ENCODE measurements around the gene NACAD. TPM values are rescaled to one million over a fixed set of nuclear protein-coding genes. Genes with fewer than 3 reads are reported as not detected.

Gene NACAD
- total and polyA plus RNA-seq, 4 experiments from 2014 or later: not detected

- H3K36me3 Mint-ChIP-seq: no peaks in the 10 kb centered on the region
- ChIA-PET CTCF (ENCODE audit: partially characterized antibody) (no interaction called here), POLR2A (ENCODE audit: partially characterized antibody) (no interaction called here)
- peaks cover 4% of the 10 kb centered on the region for H3K4me1 ChIP-seq (ENCODE audit: insufficient read depth, low read length)
- no peak overlapping the region for H3K27ac Mint-ChIP-seq
- intact Hi-C loops (cut with micrococcal nuclease): no loop called here
- H3K36me3 ChIP-seq (ENCODE audit: insufficient read depth, low read length): no peaks in the 10 kb centered on the region
- no peak overlapping the region for H3K4me3 Mint-ChIP-seq
- no peaks in the 10 kb centered on the region for H3K9me3 ChIP-seq (ENCODE audit: control insufficient read depth in 1 of 2, low read length in 2 of 2)
- H3K9me3 Mint-ChIP-seq: no peaks in the 10 kb centered on the region
- H3K4me3 ChIP-seq (ENCODE audit: low read length in 2 of 2): no peak overlapping the region
- H3K27ac ChIP-seq (ENCODE audit: low read depth, low read length): no peak overlapping the region
- peaks cover 2% of the 10 kb centered on the region for H3K27me3 ChIP-seq (ENCODE audit: insufficient read depth, low read length)
- no peak for DNase-seq
- H3K27me3 Mint-ChIP-seq: peaks cover 0 to under 1% of the 10 kb centered on the region in 2 donors
- peaks cover 1 to 10% (median 5%) of the 10 kb centered on the region in 4 donors for H3K4me1 Mint-ChIP-seq
Observed at GRCh38 chr7:45084336-45084735, 4.4 kb downstream of the NACAD start.

DNA sequence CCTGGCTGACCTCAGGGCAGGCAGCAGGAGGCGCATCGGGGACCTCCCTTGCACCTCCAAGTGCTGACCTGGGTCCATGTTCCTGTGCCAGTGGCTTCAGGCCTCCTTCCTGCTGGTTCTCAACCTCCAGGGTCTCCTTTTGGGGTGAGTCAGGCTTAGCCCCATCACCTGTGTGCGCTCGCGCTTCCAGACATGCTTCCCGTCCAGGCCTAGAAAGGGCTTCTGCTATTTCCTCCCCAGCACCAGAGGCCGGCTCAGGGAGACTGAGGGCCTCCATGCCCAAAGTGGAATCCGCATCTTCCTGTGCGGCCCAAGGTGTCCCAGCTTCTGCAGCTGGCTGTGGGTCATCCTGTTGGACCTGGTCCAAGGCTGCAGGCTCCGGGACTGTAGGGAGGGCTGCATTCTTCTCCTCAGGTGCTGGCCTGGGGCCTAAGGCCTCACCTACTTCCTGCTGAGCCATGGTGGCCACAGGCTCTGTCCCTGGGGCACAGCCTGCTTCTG, 5.9 kb downstream of the NACAD start:
- no peak overlapping the region for H3K4me3 ChIP-seq (ENCODE audit: low read length in 2 of 2)
- H3K9me3 Mint-ChIP-seq: peaks cover 0 to 2% (median 0%) of the 10 kb centered on the region in 8 donors
- ChIA-PET CTCF (ENCODE audit: partially characterized antibody) (no interaction called here), POLR2A (ENCODE audit: partially characterized antibody) (no interaction called here)
- H3K4me3 Mint-ChIP-seq: no peak overlapping the region
- intact Hi-C loops (cut with micrococcal nuclease): no loop called here
- no peaks in the 10 kb centered on the region for H3K27me3 ChIP-seq (ENCODE audit: insufficient read depth, low read length)
- no peak for DNase-seq
- H3K36me3 Mint-ChIP-seq: peaks cover 0 to under 1% of the 10 kb centered on the region in 2 donors
- H3K9me3 ChIP-seq (ENCODE audit: control insufficient read depth in 1 of 2, low read length in 2 of 2): no peaks in the 10 kb centered on the region
- H3K36me3 ChIP-seq (ENCODE audit: insufficient read depth, low read length): no peaks in the 10 kb centered on the region
- no peaks in the 10 kb centered on the region for H3K4me1 ChIP-seq (ENCODE audit: insufficient read depth, low read length)
- peak overlapping the region in 2 of 7 donors; percentile 22 to 65 for H3K27ac Mint-ChIP-seq
- no peak overlapping the region for H3K27ac ChIP-seq (ENCODE audit: low read depth, low read length)
- H3K4me1 Mint-ChIP-seq: peaks cover 0 to 7% (median 5%) of the 10 kb centered on the region in 4 donors
- H3K27me3 Mint-ChIP-seq: no peaks in the 10 kb centered on the region

DNA sequence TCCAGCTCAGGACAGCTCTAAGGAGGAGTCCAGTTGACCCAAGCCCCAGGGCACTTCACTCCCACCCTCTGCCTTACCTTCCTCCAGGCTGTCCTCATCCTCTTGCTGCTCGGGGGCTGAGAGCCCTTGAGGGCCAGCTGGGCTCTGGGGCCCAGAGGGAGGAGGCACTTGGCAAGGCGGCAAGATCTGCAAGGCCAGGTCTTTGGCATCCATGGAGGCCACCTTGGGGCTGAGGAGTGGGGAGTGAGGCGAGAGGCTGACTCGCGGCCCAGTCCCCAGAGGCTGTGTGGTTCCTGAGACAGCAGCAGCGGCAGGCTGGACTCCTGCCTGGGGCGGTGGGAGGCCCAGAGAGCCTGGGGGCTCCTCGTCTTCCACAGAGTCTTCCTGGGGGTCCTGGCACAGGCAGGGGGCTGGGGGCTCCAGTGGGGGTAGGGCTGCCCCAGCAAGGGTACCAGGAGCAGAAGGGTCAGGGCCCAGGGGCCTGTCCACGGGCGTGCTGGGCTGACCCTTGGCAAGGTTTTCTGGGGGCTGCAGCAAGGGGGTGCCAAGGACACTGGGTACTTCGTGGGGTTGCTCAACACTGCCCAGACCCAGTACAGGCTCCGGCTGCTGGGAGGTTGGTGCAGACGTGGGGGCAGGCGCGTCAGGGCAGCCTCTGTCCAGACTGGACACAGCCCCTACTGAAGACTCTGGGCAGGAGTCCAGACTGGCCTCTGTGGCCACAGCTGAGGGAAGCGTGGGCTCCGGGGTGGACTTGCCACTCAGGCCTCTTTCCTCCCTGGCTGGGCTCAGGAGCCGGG, 6.5 kb downstream of the NACAD start:
- Histone ChIP-seq H3K4me1 (ENCODE audit: insufficient read depth, low read length) (no peaks in the 10 kb centered on the region), H3K27me3 (ENCODE audit: insufficient read depth, low read length) (no peaks in the 10 kb centered on the region), H3K27ac (ENCODE audit: low read depth, low read length) (no peak overlapping the region), H3K4me3 (ENCODE audit: low read length in 2 of 2) (no peak overlapping the region), H3K9me3 (ENCODE audit: control insufficient read depth in 1 of 2, low read length in 2 of 2) (no peaks in the 10 kb centered on the region), H3K36me3 (ENCODE audit: insufficient read depth, low read length) (no peaks in the 10 kb centered on the region)
- ChIA-PET CTCF (ENCODE audit: partially characterized antibody) (interaction anchor here (2.2 kb wide), 1 partner anchor 54 kb away, joined by 16 read pairs; no protein-coding TSS in a partner anchor), POLR2A (ENCODE audit: partially characterized antibody) (interaction anchor here (1.0 to 1.9 kb wide), 3 partner anchors 29 to 108 kb away, joined by 3 to 8 read pairs (median 5); partner anchors contain the start of gene TBRG4)
- no peak overlapping the region for H3K4me3 Mint-ChIP-seq
- peaks cover 0 to 5% of the 10 kb centered on the region in 2 donors for H3K36me3 Mint-ChIP-seq
- DNase-seq: no peak
- peaks cover 0 to 7% (median 5%) of the 10 kb centered on the region in 4 donors for H3K4me1 Mint-ChIP-seq
- intact Hi-C loops (cut with micrococcal nuclease): no loop called here
- H3K9me3 Mint-ChIP-seq: peaks cover 0 to 3% (median 0%) of the 10 kb centered on the region in 8 donors
- peak overlapping the region in 1 of 7 donors; percentile 47 for H3K27ac Mint-ChIP-seq
- H3K27me3 Mint-ChIP-seq: no peaks in the 10 kb centered on the region

GRCh38 chr7:45081670-45081974, 7.1 kb downstream of the NACAD start:
- H3K27ac Mint-ChIP-seq: no peak overlapping the region
- POLR2A ChIA-PET (ENCODE audit: partially characterized antibody): interaction anchor here (1.0 to 1.9 kb wide), 3 partner anchors 30 to 108 kb away, joined by 3 to 8 read pairs (median 5); partner anchors contain the start of gene TBRG4
- intact Hi-C loops (cut with micrococcal nuclease): no loop called here

DNA sequence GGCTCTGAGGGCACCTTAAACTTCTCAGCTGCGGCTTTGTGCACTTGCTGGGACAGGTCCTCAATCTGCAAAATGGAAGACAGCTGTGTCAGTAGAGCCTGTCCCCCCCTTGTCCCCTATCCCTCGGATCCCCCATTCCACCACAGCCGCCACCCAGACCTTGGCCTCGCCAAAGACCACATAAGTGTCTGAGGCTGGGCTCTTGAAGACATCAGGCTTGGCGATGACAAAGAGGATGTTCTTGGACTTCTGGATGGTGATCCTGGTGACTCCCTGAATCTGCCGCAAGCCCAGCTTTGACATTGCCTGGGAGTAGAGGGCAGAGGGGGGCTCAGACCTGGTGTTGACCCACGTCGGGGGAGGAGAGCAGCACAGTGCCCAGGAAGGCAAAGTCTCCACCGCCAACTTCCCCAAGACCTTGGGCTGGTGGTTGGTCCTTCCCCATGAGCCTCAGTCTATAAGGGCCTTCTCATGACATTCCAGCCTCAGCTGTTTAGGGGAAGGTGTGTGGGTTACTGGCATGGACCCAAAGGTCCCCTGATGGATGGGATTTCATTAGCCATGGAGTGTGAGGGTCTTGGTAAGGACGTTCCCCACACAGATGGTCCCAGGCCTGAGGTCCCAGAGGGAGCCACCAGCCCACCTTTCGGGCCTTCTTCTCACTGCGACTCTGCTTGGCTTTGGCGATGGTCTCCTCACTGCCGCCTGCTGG, 7.7 kb downstream of the NACAD start:
- H3K9me3 ChIP-seq (ENCODE audit: control insufficient read depth in 1 of 2, low read length in 2 of 2): no peaks in the 10 kb centered on the region
- Mint-ChIP-seq H3K27ac (peak overlapping the region in 6 of 7 donors; percentile 43 to 88 (median 72)), H3K27me3 (no peaks in the 10 kb centered on the region), H3K4me3 (no peak overlapping the region), H3K36me3 (peaks cover 0 to 12% of the 10 kb centered on the region in 2 donors), H3K4me1 (peaks cover 0 to 7% (median 5%) of the 10 kb centered on the region in 4 donors), H3K9me3 (peaks cover 0 to 3% (median 0%) of the 10 kb centered on the region in 8 donors)
- peaks cover 8% of the 10 kb centered on the region for H3K36me3 ChIP-seq (ENCODE audit: insufficient read depth, low read length)
- CTCF ChIA-PET (ENCODE audit: partially characterized antibody): interaction anchor here (0.9 to 2.2 kb wide), 3 partner anchors 11 to 108 kb away, joined by 3 to 16 read pairs (median 9); no protein-coding TSS in a partner anchor
- no peak for DNase-seq
- intact Hi-C loops (cut with micrococcal nuclease): loop anchor here (1.0 kb wide), 1 partner anchor 55 kb away; no protein-coding TSS in a partner anchor
- no peaks in the 10 kb centered on the region for H3K27me3 ChIP-seq (ENCODE audit: insufficient read depth, low read length)
- H3K4me3 ChIP-seq (ENCODE audit: low read length in 2 of 2): no peak overlapping the region
- POLR2A ChIA-PET (ENCODE audit: partially characterized antibody): interaction anchor here (0.9 to 1.9 kb wide), 9 partner anchors 8 to 107 kb away, joined by 3 to 8 read pairs (median 4); partner anchors contain the start of gene TBRG4
- no peak overlapping the region for H3K27ac ChIP-seq (ENCODE audit: low read depth, low read length)
- H3K4me1 ChIP-seq (ENCODE audit: insufficient read depth, low read length): no peaks in the 10 kb centered on the region

More at GRCh38 chr7:45081670-45081974, 7.1 kb downstream of the NACAD start:
- Histone ChIP-seq H3K27ac (ENCODE audit: low read depth, low read length) (no peak overlapping the region), H3K9me3 (ENCODE audit: control insufficient read depth in 1 of 2, low read length in 2 of 2) (no peaks in the 10 kb centered on the region), H3K4me1 (ENCODE audit: insufficient read depth, low read length) (no peaks in the 10 kb centered on the region), H3K27me3 (ENCODE audit: insufficient read depth, low read length) (no peaks in the 10 kb centered on the region), H3K36me3 (ENCODE audit: insufficient read depth, low read length) (peaks cover 5% of the 10 kb centered on the region), H3K4me3 (ENCODE audit: low read length in 2 of 2) (no peak overlapping the region)
- CTCF ChIA-PET (ENCODE audit: partially characterized antibody): interaction anchor here (2.0 to 2.2 kb wide), 2 partner anchors 54 to 108 kb away, joined by 9 to 16 read pairs; no protein-coding TSS in a partner anchor
- H3K4me1 Mint-ChIP-seq: peaks cover 0 to 7% (median 5%) of the 10 kb centered on the region in 4 donors
- no peak for DNase-seq
- H3K27me3 Mint-ChIP-seq: no peaks in the 10 kb centered on the region
- H3K4me3 Mint-ChIP-seq: no peak overlapping the region
- H3K36me3 Mint-ChIP-seq: peaks cover 0 to 7% of the 10 kb centered on the region in 2 donors
- peaks cover 0 to 3% (median 0%) of the 10 kb centered on the region in 8 donors for H3K9me3 Mint-ChIP-seq

DNA sequence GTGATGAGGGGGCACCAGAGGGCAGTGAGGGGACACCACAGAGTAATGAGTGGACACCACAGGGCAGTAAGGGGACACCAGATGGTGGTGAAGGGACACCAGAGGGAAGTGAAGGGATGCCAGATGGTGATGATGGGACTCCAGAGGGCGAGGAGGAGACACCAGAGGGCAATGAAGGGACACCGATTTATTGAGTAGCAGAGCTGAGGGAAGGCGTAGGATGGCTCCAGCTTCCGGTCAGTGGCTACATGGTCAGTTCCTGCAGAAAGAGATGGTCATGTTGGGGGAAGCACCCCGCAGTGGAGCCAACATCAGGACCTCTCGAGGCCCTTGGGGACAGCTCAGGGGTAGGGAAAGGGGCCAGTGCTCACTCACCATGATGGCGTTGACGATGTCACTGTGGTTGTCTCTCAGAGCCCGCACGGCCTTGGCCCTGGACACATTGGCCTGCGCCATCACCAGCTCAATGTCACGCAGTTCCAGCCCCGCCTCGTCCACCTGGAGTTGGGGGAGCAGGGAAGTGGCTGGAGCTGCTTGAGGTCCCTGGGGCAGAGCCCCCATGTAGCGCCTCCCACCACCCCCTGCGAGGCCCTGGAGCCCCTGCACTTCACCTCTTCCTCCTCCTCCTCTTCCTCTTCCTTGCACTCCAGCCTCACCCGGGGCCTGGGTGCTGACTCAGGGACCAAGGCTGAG, 8.4 kb downstream of the NACAD start:
- CTCF ChIA-PET (ENCODE audit: partially characterized antibody): interaction anchor here (0.9 to 2.2 kb wide), 3 partner anchors 10 to 107 kb away, joined by 3 to 16 read pairs (median 9); no protein-coding TSS in a partner anchor
- Histone ChIP-seq H3K4me1 (ENCODE audit: insufficient read depth, low read length) (no peaks in the 10 kb centered on the region), H3K27me3 (ENCODE audit: insufficient read depth, low read length) (no peaks in the 10 kb centered on the region), H3K9me3 (ENCODE audit: control insufficient read depth in 1 of 2, low read length in 2 of 2) (no peaks in the 10 kb centered on the region), H3K27ac (ENCODE audit: low read depth, low read length) (no peak overlapping the region), H3K36me3 (ENCODE audit: insufficient read depth, low read length) (peaks cover 15% of the 10 kb centered on the region), H3K4me3 (ENCODE audit: low read length in 2 of 2) (no peak overlapping the region)
- intact Hi-C loops (cut with micrococcal nuclease): loop anchor here (1.0 kb wide), 1 partner anchor 56 kb away; no protein-coding TSS in a partner anchor
- Mint-ChIP-seq H3K27me3 (no peaks in the 10 kb centered on the region), H3K27ac (peak overlapping the region; percentile 39 to 91 (median 83)), H3K4me1 (peaks cover 0 to 8% (median 5%) of the 10 kb centered on the region in 4 donors), H3K4me3 (no peak overlapping the region), H3K36me3 (peaks cover under 1 to 15% of the 10 kb centered on the region in 2 donors), H3K9me3 (peaks cover 0 to 3% (median 0%) of the 10 kb centered on the region in 8 donors)
- POLR2A ChIA-PET (ENCODE audit: partially characterized antibody): interaction anchor here (0.5 to 1.9 kb wide), 9 partner anchors 9 to 991 kb away, joined by 3 to 8 read pairs (median 4); partner anchors contain the start of gene TBRG4
- DNase-seq: no peak
